NCI-H748 treated with DMSO at 0.1 percent for 48 hours (cell line): ENCODE results near the gene TRAF6.

Experiments
- DNase-seq: peaks from one replicate; lab custom pipeline; 2025; lab: John Stamatoyannopoulos, UW

The TRAF6 gene

GRCh38 chr11:36458129-36458915 is 51.8 kb downstream of the TRAF6 start:
- DNase-seq, result no peak

- no peak for DNase-seq
These were observed 53.9 kb downstream of the TRAF6 start for GRCh38 chr11:36456156-36456555.

- DNase-seq, result no peak
These were observed 54.4 kb downstream of the TRAF6 start for GRCh38 chr11:36455658-36456111.

- DNase-seq, result no peak
These were observed 55.0 kb downstream of the TRAF6 start for GRCh38 chr11:36454941-36455631.

GRCh38 chr11:36454551-36454940 is 55.5 kb downstream of the TRAF6 start:
- no peak for DNase-seq

GRCh38 chr11:36453678-36454077 is 56.4 kb downstream of the TRAF6 start:
- no peak for DNase-seq

- DNase-seq, result no peak
These were observed 57.1 kb downstream of the TRAF6 start for GRCh38 chr11:36452961-36453360.

GRCh38 chr11:36452236-36452940 is 57.7 kb downstream of the TRAF6 start:
- DNase-seq, result no peak

GRCh38 chr11:36451681-36452080 is 58.4 kb downstream of the TRAF6 start:
- DNase-seq, result no peak

GRCh38 chr11:36451045-36451444 is 59.0 kb downstream of the TRAF6 start:
- DNase-seq, result no peak

GRCh38 chr11:36450110-36450572 is 59.9 kb downstream of the TRAF6 start:
- DNase-seq, result no peak

- DNase-seq, result no peak
These were observed 60.4 kb downstream of the TRAF6 start for GRCh38 chr11:36449561-36450096.

GRCh38 chr11:36447947-36448346 is 62.1 kb downstream of the TRAF6 start:
- DNase-seq, result peak; percentile 26

- no peak for DNase-seq
These were observed 62.6 kb downstream of the TRAF6 start for GRCh38 chr11:36447514-36447913.

GRCh38 chr11:36446135-36446534 is 63.9 kb downstream of the TRAF6 start:
- DNase-seq, result no peak

- DNase-seq, result no peak
These were observed 66.4 kb downstream of the TRAF6 start for GRCh38 chr11:36443661-36444060.

- DNase-seq, result no peak
These were observed 68.4 kb downstream of the TRAF6 start for GRCh38 chr11:36441610-36442208.

GRCh38 chr11:36438126-36438525 is 71.9 kb downstream of the TRAF6 start:
- no peak for DNase-seq

GRCh38 chr11:36437413-36437812 is 72.7 kb downstream of the TRAF6 start:
- no peak for DNase-seq
